ENCODE data around the gene DDX51. TPM values are rescaled to one million over a fixed set of nuclear protein-coding genes. Genes with fewer than 3 reads are reported as not detected.

DDX51 gene
- polyA plus RNA-seq, 1 donor from 2014 or later = 8.9 TPM

GRCh38 chr12:132146772-132147422, 2.8 kb upstream of the DDX51 start:
- no peaks in the 10 kb centered on the region for H3K9me3 Mint-ChIP-seq
- H3K4me1 Mint-ChIP-seq = peaks cover 12 to 21% (median 20%) of the 10 kb centered on the region in 3 donors
- H3K4me3 Mint-ChIP-seq = peak overlapping the region in 2 of 4 donors; percentile 65 to 92
- H3K27me3 Mint-ChIP-seq = no peaks in the 10 kb centered on the region
- peak overlapping the region; percentile 27 to 97 (median 90) for H3K27ac Mint-ChIP-seq
- H3K36me3 Mint-ChIP-seq = no peaks in the 10 kb centered on the region

- peaks cover 12 to 21% (median 20%) of the 10 kb centered on the region in 3 donors for H3K4me1 Mint-ChIP-seq
- peak overlapping the region; percentile 65 to 92 (median 82) for H3K4me3 Mint-ChIP-seq
- no peaks in the 10 kb centered on the region for H3K27me3 Mint-ChIP-seq
- no peaks in the 10 kb centered on the region for H3K36me3 Mint-ChIP-seq
- H3K9me3 Mint-ChIP-seq = no peaks in the 10 kb centered on the region
- H3K27ac Mint-ChIP-seq = peak overlapping the region; percentile 64 to 97 (median 90)
Observed at GRCh38 chr12:132146098-132146497, 2.0 kb upstream of the DDX51 start.

GRCh38 chr12:132145334-132145733, 1.2 kb upstream of the DDX51 start:
- H3K4me3 Mint-ChIP-seq = peak overlapping the region; percentile 88 to 98 (median 95)
- no peaks in the 10 kb centered on the region for H3K27me3 Mint-ChIP-seq
- peak overlapping the region; percentile 90 to 99 (median 97) for H3K27ac Mint-ChIP-seq
- H3K4me1 Mint-ChIP-seq = peaks cover 12 to 21% (median 20%) of the 10 kb centered on the region in 3 donors
- H3K36me3 Mint-ChIP-seq = no peaks in the 10 kb centered on the region
- H3K9me3 Mint-ChIP-seq = no peaks in the 10 kb centered on the region

- Mint-ChIP-seq H3K27me3 (no peaks in the 10 kb centered on the region), H3K4me1 (peaks cover 12 to 21% (median 20%) of the 10 kb centered on the region in 3 donors), H3K4me3 (peak overlapping the region; percentile 88 to 98 (median 95)), H3K27ac (peak overlapping the region; percentile 90 to 99 (median 97)), H3K36me3 (no peaks in the 10 kb centered on the region), H3K9me3 (no peaks in the 10 kb centered on the region)
Observed at GRCh38 chr12:132144810-132145168, 670 bp upstream of the DDX51 start.

GRCh38 chr12:132143336-132144071, 615 bp downstream of the DDX51 start:
- Mint-ChIP-seq H3K4me3 (peak overlapping the region; percentile 69 to 93 (median 86)), H3K27ac (peak overlapping the region in 2 of 3 donors; percentile 81 to 97), H3K9me3 (no peaks in the 10 kb centered on the region), H3K27me3 (no peaks in the 10 kb centered on the region), H3K4me1 (peaks cover 12 to 21% (median 20%) of the 10 kb centered on the region in 3 donors), H3K36me3 (no peaks in the 10 kb centered on the region)

GRCh38 chr12:132142679-132143335, 1.3 kb downstream of the DDX51 start:
- peak overlapping the region in 2 of 3 donors; percentile 80 to 81 for H3K27ac Mint-ChIP-seq
- no peaks in the 10 kb centered on the region for H3K27me3 Mint-ChIP-seq
- no peaks in the 10 kb centered on the region for H3K36me3 Mint-ChIP-seq
- peaks cover 12 to 21% (median 20%) of the 10 kb centered on the region in 3 donors for H3K4me1 Mint-ChIP-seq
- H3K9me3 Mint-ChIP-seq = no peaks in the 10 kb centered on the region
- H3K4me3 Mint-ChIP-seq = peak overlapping the region; percentile 69 to 93 (median 86)

- Mint-ChIP-seq H3K27me3 (no peaks in the 10 kb centered on the region), H3K9me3 (no peaks in the 10 kb centered on the region), H3K4me1 (peaks cover 12 to 21% (median 20%) of the 10 kb centered on the region in 3 donors), H3K27ac (peak overlapping the region in 1 of 3 donors; percentile 80), H3K36me3 (no peaks in the 10 kb centered on the region), H3K4me3 (peak overlapping the region; percentile 64 to 93 (median 84))
Observed at GRCh38 chr12:132141976-132142678, 2.0 kb downstream of the DDX51 start.

- Mint-ChIP-seq H3K4me1 (peaks cover 7 to 21% (median 18%) of the 10 kb centered on the region in 3 donors), H3K27ac (peak overlapping the region in 1 of 3 donors; percentile 35), H3K27me3 (no peaks in the 10 kb centered on the region), H3K9me3 (no peaks in the 10 kb centered on the region), H3K36me3 (no peaks in the 10 kb centered on the region), H3K4me3 (peak overlapping the region in 2 of 4 donors; percentile 45 to 51)
Observed at GRCh38 chr12:132140918-132141841, 2.9 kb downstream of the DDX51 start.

GRCh38 chr12:132140501-132140900, 3.6 kb downstream of the DDX51 start:
- no peak overlapping the region for H3K4me3 Mint-ChIP-seq

GRCh38 chr12:132139912-132140311, 4.2 kb downstream of the DDX51 start:
- Mint-ChIP-seq H3K9me3 (no peaks in the 10 kb centered on the region), H3K4me1 (peaks cover 0 to 9% (median 6%) of the 10 kb centered on the region in 3 donors), H3K4me3 (no peak overlapping the region), H3K36me3 (no peaks in the 10 kb centered on the region), H3K27ac (no peak overlapping the region), H3K27me3 (no peaks in the 10 kb centered on the region)

More at GRCh38 chr12:132140501-132140900, 3.6 kb downstream of the DDX51 start:
- H3K36me3 Mint-ChIP-seq = no peaks in the 10 kb centered on the region
- H3K4me1 Mint-ChIP-seq = peaks cover 0 to 14% (median 12%) of the 10 kb centered on the region in 3 donors
- H3K9me3 Mint-ChIP-seq = no peaks in the 10 kb centered on the region
- H3K27ac Mint-ChIP-seq = no peak overlapping the region
- no peaks in the 10 kb centered on the region for H3K27me3 Mint-ChIP-seq

GRCh38 chr12:132138941-132139871, 4.9 kb downstream of the DDX51 start:
- no peaks in the 10 kb centered on the region for H3K9me3 Mint-ChIP-seq
- H3K27ac Mint-ChIP-seq = no peak overlapping the region
- no peaks in the 10 kb centered on the region for H3K36me3 Mint-ChIP-seq
- no peak overlapping the region for H3K4me3 Mint-ChIP-seq
- H3K27me3 Mint-ChIP-seq = no peaks in the 10 kb centered on the region
- peaks cover 0 to 6% (median 5%) of the 10 kb centered on the region in 3 donors for H3K4me1 Mint-ChIP-seq

GRCh38 chr12:132137483-132138125, 6.5 kb downstream of the DDX51 start:
- H3K27ac Mint-ChIP-seq = peak overlapping the region in 1 of 3 donors; percentile 24
- peaks cover 0 to 2% (median 2%) of the 10 kb centered on the region in 3 donors for H3K4me1 Mint-ChIP-seq
- no peaks in the 10 kb centered on the region for H3K27me3 Mint-ChIP-seq
- peak overlapping the region in 1 of 4 donors; percentile 4 for H3K4me3 Mint-ChIP-seq
- no peaks in the 10 kb centered on the region for H3K9me3 Mint-ChIP-seq
- H3K36me3 Mint-ChIP-seq = no peaks in the 10 kb centered on the region

Measured in IgD-negative memory B cell (primary cell).